Tibial artery (tissue), 4 donors: ENCODE results near the gene LTC4S.
A peak's percentile ranks its signal among the peaks of the same experiment; 100 is the strongest.
"Not testable (repeated sequence)": the region's sequence is repeated elsewhere in the genome, so short reads cannot be mapped to it uniquely, and the experiment has no call there.

Source experiments
- DNase-seq, 2 donors: peaks; one replicate each; pipeline ENCODE4 v3.0.0-alpha.2; 2019
- H3K27ac ChIP-seq, 2 donors: fragments of 200-600 bp; sonication (generic) in 1 of 2; 1 replicate in 1 of 2; 2 replicates in 1 of 2; pipeline ENCODE4 v1.5.1; 2018 to 2019; ENCODE audit warnings: mild to moderate bottlenecking in 1 of 2
- H3K27me3 ChIP-seq, 2 donors: fragments of 200-600 bp; sonication (generic) in 1 of 2; one replicate each; pipeline versions ENCODE4 v1.5.1 to v1.6.0; 2016 to 2019
- H3K36me3 ChIP-seq, 3 donors: fragments of 200-600 bp; sonication (generic) in 2 of 3; one replicate each; pipeline ENCODE4 v1.5.1; 2016 to 2019; ENCODE audit warnings: mild to moderate bottlenecking in 2 of 3
- H3K4me1 ChIP-seq, 4 donors: fragments of 200-600 bp; sonication (generic) in 2 of 4; 1 replicate in 3 of 4; 2 replicates in 1 of 4; pipeline ENCODE4 v1.5.1; 2016 to 2019
- H3K4me3 ChIP-seq, 2 donors: fragments of 200-600 bp; sonication (generic) in 1 of 2; 1 replicate in 1 of 2; 2 replicates in 1 of 2; pipeline ENCODE4 v1.5.1; 2018 to 2019; ENCODE audit warnings: mild to moderate bottlenecking in 2 of 2
- H3K9me3 ChIP-seq, 3 donors: fragments of 200-600 bp; sonication (generic) in 1 of 3; one replicate each; pipeline ENCODE4 v1.5.1; 2016 to 2019
- intact Hi-C: fragments of 100-400 bp; cut with DNase I; formaldehyde crosslinking; loops from one replicate; pipeline ENCODE4 v1.15.0; 2023; ENCODE audit warnings: low total_unique reads
- TF ChIP-seq, protein P1 (sequence below), 2 experiments: fragments of 200-600 bp in 1 of 2; fragments of 450-650 bp in 1 of 2; IDR thresholded peaks; one replicate each; pipeline ENCODE4 v1.5.1; 2017 to 2019; ENCODE audit warnings: antibody characterized with exemption in 2 of 2, mild to moderate bottlenecking in 1 of 2, moderate library complexity in 1 of 2

The LTC4S gene, protein sequence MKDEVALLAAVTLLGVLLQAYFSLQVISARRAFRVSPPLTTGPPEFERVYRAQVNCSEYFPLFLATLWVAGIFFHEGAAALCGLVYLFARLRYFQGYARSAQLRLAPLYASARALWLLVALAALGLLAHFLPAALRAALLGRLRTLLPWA

DNA sequence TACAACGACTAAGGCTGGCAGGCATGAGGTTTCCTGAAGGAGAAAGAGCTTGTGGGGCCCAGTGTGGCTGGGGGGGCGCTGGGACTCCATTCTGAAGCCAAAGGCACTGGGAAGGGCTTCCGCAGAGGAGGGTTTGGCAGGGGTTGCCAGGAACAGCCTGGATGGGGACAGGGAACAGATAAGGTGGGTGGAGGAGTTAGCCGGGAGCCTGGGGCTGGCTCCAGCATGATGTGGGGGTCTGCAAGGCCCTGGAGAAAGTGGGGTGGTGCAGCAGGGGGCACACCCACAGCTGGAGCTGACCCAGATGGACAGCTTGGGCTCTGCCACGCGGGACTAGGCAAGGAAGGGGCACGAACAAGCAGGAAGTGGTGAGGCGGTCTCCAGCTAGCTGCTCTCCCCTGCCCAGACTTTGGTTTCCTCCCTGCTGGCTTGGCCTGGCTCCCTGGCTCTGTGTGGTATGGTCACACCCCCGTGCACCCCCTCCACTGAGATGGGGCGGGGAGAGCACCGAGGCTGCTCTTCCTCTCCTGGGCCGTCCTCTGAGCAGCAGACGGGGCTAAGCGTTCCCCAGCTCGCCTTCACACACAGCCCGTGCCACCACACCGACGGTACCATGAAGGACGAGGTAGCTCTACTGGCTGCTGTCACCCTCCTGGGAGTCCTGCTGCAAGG is at the start of gene LTC4S:
TSS of gene LTC4S (plus strand) at position 519 of the 672 bp plus-strand sequence. CDS start at position 614, 95 bp downstream.
- DNase-seq = peak; percentile 90 to 91
- intact Hi-C loops = no loop called here
- Histone ChIP-seq H3K9me3 (no peaks in the 10 kb centered on the region), H3K4me1 (peaks cover 0 to 50% (median 38%) of the 10 kb centered on the region in 4 donors), H3K27ac (peak within 1 kb of the TSS; percentile 78 to 83), H3K4me3 (peak within 1 kb of the TSS in 1 of 2 donors; percentile 25), H3K27me3 (no peaks in the 10 kb centered on the region), H3K36me3 (peaks cover 10 to 25% (median 16%) of the 10 kb centered on the region in 3 donors)
- TF ChIP-seq, protein P1, sequence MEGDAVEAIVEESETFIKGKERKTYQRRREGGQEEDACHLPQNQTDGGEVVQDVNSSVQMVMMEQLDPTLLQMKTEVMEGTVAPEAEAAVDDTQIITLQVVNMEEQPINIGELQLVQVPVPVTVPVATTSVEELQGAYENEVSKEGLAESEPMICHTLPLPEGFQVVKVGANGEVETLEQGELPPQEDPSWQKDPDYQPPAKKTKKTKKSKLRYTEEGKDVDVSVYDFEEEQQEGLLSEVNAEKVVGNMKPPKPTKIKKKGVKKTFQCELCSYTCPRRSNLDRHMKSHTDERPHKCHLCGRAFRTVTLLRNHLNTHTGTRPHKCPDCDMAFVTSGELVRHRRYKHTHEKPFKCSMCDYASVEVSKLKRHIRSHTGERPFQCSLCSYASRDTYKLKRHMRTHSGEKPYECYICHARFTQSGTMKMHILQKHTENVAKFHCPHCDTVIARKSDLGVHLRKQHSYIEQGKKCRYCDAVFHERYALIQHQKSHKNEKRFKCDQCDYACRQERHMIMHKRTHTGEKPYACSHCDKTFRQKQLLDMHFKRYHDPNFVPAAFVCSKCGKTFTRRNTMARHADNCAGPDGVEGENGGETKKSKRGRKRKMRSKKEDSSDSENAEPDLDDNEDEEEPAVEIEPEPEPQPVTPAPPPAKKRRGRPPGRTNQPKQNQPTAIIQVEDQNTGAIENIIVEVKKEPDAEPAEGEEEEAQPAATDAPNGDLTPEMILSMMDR (IDR thresholded peaks at IDR 0.05) = no peak

DNA sequence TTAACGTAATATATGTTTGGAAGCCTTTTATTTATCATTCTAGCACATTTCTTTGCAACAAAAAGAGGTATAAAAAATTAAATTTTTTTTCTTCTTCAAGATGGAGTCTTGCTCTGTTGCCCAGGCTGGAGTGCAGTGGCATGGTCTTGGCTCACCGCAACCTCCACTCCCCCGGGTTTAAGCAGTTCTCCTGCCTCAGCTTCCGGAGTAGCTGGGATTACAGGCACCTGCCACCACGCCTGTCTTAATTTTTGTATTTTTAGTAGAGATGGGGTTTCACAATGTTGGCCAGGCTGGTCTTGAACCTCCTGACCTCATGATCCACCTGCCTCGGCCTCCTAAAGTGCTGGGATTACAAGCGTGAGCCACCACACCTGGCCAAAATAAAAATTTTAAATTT is 49.7 kb upstream of the LTC4S start:
- intact Hi-C loops, DNase-seq, H3K36me3 ChIP-seq, H3K9me3 ChIP-seq, H3K27ac ChIP-seq, H3K27me3 ChIP-seq, H3K4me3 ChIP-seq: not testable (repeated sequence)
- peaks cover 0 to 41% (median 9%) of the 10 kb centered on the region in 4 donors for H3K4me1 ChIP-seq

GRCh38 chr5:179746872-179747271 is 46.9 kb upstream of the LTC4S start:
- Histone ChIP-seq H3K4me1 (peaks cover 0 to 45% (median 16%) of the 10 kb centered on the region in 4 donors), H3K27me3 (no peaks in the 10 kb centered on the region), H3K36me3 (peaks cover 0 to 11% (median 0%) of the 10 kb centered on the region in 3 donors), H3K27ac (no peak overlapping the region), H3K4me3 (no peak overlapping the region), H3K9me3 (no peaks in the 10 kb centered on the region)
- intact Hi-C loops = no loop called here
- DNase-seq = no peak
- TF ChIP-seq, protein P1 (IDR thresholded peaks at IDR 0.05) = no peak

DNA sequence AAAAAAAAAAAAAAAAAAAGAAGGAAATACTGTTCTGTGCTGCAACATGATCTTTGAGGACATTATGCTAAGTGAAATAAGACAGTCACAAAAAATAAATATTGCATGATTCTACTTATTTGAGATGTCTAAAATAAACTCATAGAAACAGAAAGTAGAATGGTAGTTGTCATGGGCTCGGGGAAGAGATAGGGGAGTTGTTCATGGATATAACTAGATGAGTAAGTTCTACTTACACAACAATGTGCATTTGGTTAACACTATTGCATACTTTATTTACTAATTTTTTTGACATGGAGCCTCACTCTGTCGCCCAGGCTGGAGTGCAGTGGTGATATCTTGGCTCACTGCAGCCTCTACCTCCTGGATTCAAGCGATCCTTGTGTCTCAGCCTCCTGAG is 46.0 kb upstream of the LTC4S start:
- Histone ChIP-seq H3K27me3 (no peaks in the 10 kb centered on the region), H3K36me3 (peaks cover 0 to 11% (median 0%) of the 10 kb centered on the region in 3 donors), H3K4me1 (peaks cover 0 to 45% (median 16%) of the 10 kb centered on the region in 4 donors), H3K9me3 (no peaks in the 10 kb centered on the region), H3K4me3 (no peak overlapping the region), H3K27ac (no peak overlapping the region)
- TF ChIP-seq, protein P1 (IDR thresholded peaks at IDR 0.05) = no peak
- intact Hi-C loops = no loop called here
- DNase-seq = no peak

- intact Hi-C loops = no loop called here
- Histone ChIP-seq H3K9me3 (no peaks in the 10 kb centered on the region), H3K4me1 (peaks cover 0 to 41% (median 17%) of the 10 kb centered on the region in 4 donors), H3K4me3 (no peak overlapping the region), H3K27ac (no peak overlapping the region), H3K36me3 (peaks cover 0 to 11% (median 0%) of the 10 kb centered on the region in 3 donors), H3K27me3 (no peaks in the 10 kb centered on the region)
- no peak for DNase-seq
- TF ChIP-seq, protein P1 (IDR thresholded peaks at IDR 0.05) = no peak
Measured at GRCh38 chr5:179749857-179750508, 43.8 kb upstream of the LTC4S start.

- Histone ChIP-seq H3K36me3 (peaks cover 0 to 14% (median 0%) of the 10 kb centered on the region in 3 donors), H3K4me3 (no peak overlapping the region), H3K4me1 (peaks cover 0 to 38% (median 19%) of the 10 kb centered on the region in 4 donors), H3K27me3 (no peaks in the 10 kb centered on the region), H3K9me3 (no peaks in the 10 kb centered on the region), H3K27ac (no peak overlapping the region)
- intact Hi-C loops = no loop called here
- DNase-seq = no peak
- TF ChIP-seq, protein P1 (IDR thresholded peaks at IDR 0.05) = no peak
Measured at GRCh38 chr5:179753971-179754370, 39.8 kb upstream of the LTC4S start.
